ENCODE measurements around the gene TMC3.

DNA sequence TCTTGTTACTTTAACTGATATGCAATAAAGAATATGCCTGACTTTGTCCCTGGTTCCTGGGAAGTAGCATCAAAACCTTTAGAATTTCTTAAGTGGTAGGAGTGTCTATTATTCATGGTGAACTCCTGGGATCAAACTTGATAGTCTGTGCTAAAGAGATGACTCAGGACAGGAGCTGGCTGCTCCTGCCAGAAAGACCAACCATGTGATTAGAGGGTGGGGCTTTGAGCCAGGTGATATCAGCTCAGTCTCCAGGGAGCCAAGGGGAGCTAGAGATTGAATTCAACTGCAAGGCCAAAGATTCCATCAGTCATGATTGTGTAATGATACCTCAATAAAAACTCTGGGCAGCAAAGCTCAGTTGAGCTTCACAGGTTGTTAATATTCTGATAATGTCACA, 20.6 kb upstream of the TMC3 start:
- TF ChIP-seq EZH2 (IDR thresholded peaks at IDR 0.05; ENCODE audit: insufficient read depth, poor library complexity, severe bottlenecking) (no peak), EZH2phosphoT487 (IDR thresholded peaks at IDR 0.05; ENCODE audit: insufficient read depth, low read depth) (no peak)
